Ishikawa (cell line): Measurements from ENCODE around the gene FADS6.

ENCODE experiments used
- CEBPB ChIP-seq: IDR thresholded peaks from 2 replicates; pipeline ENCODE4 v1.6.1; 2012
- TEAD4 ChIP-seq: IDR thresholded peaks from 2 replicates; pipeline ENCODE4 v1.6.1; 2012
- TF ChIP-seq, protein P1 (sequence below): IDR thresholded peaks from 2 replicates; pipeline ENCODE4 v1.6.1; 2012; ENCODE audit warnings: low read depth, mild to moderate bottlenecking

DNA sequence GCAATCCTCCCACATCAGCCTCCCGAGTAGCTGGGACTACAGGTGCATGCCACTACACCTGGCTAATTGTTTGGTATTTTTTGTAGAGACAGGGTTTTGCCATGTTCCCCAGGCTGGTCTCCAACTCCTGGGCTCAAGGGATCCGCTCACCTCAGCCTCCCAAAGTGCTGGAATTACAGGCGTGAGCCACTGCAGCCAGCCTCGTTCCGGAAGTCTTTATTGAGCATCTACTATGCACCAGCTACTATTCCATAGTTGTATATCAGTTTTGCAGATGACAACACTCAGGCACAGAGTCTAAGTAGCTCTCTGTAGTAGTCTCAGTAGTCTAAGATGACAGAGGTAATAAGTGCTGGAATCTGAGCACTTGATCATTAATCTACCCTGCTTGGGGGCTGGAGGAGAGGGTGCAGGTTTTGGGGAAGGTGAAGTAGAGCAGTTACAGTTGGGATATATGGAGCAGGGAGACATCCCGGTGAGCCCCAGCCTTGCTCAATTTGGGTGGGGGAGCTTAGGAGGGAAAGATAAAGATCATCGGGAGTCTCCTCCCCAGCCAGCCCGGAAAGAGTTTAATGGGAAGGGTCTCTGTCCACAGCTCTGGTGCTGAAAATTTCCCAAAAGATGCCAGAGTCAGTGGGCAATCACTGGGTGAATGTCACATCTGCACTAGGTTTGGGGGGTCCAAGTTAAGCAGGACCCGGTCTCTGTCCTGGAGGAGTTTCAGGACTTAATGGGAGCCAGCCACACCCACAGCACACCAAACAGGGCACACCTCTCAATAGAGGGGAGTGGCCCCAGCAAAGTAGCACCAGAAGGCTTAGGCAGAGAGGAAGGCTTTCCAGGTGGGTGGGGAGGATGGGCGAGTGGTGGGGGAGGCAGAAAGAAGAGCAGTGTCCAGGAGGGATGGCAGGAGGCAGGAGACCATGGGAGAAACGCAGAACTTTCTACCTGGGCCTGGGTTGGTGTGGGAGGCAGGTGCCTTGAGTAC is 43.9 kb upstream of the FADS6 start:
- TF ChIP-seq, protein P1, sequence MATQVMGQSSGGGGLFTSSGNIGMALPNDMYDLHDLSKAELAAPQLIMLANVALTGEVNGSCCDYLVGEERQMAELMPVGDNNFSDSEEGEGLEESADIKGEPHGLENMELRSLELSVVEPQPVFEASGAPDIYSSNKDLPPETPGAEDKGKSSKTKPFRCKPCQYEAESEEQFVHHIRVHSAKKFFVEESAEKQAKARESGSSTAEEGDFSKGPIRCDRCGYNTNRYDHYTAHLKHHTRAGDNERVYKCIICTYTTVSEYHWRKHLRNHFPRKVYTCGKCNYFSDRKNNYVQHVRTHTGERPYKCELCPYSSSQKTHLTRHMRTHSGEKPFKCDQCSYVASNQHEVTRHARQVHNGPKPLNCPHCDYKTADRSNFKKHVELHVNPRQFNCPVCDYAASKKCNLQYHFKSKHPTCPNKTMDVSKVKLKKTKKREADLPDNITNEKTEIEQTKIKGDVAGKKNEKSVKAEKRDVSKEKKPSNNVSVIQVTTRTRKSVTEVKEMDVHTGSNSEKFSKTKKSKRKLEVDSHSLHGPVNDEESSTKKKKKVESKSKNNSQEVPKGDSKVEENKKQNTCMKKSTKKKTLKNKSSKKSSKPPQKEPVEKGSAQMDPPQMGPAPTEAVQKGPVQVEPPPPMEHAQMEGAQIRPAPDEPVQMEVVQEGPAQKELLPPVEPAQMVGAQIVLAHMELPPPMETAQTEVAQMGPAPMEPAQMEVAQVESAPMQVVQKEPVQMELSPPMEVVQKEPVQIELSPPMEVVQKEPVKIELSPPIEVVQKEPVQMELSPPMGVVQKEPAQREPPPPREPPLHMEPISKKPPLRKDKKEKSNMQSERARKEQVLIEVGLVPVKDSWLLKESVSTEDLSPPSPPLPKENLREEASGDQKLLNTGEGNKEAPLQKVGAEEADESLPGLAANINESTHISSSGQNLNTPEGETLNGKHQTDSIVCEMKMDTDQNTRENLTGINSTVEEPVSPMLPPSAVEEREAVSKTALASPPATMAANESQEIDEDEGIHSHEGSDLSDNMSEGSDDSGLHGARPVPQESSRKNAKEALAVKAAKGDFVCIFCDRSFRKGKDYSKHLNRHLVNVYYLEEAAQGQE = peak; percentile 91
- TF ChIP-seq TEAD4 = no peak
- no peak for TF ChIP-seq CEBPB
